ENCODE measurements around the gene HOXB6. TPM values are rescaled to one million over a fixed set of nuclear protein-coding genes. Genes with fewer than 3 reads are reported as not detected.

The HOXB6 gene
- total RNA-seq, 3 donors from 2014 or later: 41.3 to 68.8 (median 50.9) TPM

- peaks cover 36% of the 10 kb centered on the region for H3K4me1 ChIP-seq (ENCODE audit: low read depth)
- no peaks in the 10 kb centered on the region for H3K9me3 ChIP-seq
- intact Hi-C loops (cut with DNase I, micrococcal nuclease): loop anchor here in 1 of 2 donors (10.0 kb wide), 1 partner anchor 292 kb away; no protein-coding TSS in a partner anchor
- TF ChIP-seq, protein P1, sequence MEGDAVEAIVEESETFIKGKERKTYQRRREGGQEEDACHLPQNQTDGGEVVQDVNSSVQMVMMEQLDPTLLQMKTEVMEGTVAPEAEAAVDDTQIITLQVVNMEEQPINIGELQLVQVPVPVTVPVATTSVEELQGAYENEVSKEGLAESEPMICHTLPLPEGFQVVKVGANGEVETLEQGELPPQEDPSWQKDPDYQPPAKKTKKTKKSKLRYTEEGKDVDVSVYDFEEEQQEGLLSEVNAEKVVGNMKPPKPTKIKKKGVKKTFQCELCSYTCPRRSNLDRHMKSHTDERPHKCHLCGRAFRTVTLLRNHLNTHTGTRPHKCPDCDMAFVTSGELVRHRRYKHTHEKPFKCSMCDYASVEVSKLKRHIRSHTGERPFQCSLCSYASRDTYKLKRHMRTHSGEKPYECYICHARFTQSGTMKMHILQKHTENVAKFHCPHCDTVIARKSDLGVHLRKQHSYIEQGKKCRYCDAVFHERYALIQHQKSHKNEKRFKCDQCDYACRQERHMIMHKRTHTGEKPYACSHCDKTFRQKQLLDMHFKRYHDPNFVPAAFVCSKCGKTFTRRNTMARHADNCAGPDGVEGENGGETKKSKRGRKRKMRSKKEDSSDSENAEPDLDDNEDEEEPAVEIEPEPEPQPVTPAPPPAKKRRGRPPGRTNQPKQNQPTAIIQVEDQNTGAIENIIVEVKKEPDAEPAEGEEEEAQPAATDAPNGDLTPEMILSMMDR (IDR thresholded peaks at IDR 0.05): no peak
- ATAC-seq (peak; percentile 36), DNase-seq (peak; percentile 82 to 91 (median 84))
- no peaks in the 10 kb centered on the region for H3K36me3 ChIP-seq (ENCODE audit: low read depth)
- peak within 1 kb of the TSS; percentile 26 for H3K4me3 ChIP-seq
Measured at GRCh38 chr17:48626245-48627117, 21.7 kb upstream of the HOXB6 start, which contains the start of gene HOXB9. Gene HOXB9, minus strand, starts transcription at chr17:48626358. Its CDS starts 89 bp downstream, at chr17:48626269.

DNA sequence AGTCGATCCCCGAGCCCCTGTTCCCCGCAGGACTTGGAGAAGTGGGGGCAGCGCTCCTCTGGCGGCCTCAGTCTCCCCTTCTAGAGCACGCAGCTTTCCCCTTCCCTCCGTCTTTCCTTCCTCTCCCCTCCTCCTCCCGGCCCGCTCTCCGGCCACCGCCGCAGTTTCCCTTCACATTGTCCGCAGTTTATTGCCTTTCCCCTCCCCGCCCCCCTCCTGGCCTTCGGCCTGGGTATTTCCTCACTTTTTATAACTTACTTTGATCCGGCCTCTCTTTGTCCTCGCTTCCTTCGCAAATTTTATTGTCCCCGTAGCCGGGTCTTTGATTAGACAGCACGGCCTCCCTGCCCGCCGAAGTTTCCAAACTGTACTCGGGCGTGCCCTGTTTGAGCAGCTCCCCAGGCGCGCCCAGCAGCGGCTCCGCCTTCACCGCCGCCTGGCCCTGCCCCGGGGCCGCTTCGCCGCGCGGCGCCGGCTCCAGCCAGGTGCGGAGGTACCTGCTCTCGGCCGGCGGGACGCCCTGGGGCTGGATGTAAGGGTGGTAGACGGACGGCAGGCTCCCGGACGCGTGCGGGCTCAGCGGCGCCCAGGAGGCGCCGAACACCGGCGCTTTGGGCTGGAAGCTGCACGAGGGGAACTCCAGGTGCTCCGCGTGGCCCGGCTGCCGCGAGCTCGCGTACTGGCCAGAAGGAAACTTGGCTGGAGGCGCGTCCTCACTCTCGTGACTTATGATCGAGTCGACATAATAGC lies 20.9 kb upstream of the HOXB6 start:
- Histone ChIP-seq H3K36me3 (ENCODE audit: low read depth) (no peaks in the 10 kb centered on the region), H3K4me1 (ENCODE audit: low read depth) (peaks cover 38% of the 10 kb centered on the region), H3K9me3 (no peaks in the 10 kb centered on the region), H3K4me3 (peak overlapping the region; percentile 26)
- DNase-seq: peak; percentile 89 to 92 (median 90)
- intact Hi-C loops (cut with DNase I, micrococcal nuclease): loop anchor here in 1 of 2 donors (10.0 kb wide), 1 partner anchor 291 kb away; no protein-coding TSS in a partner anchor
- ATAC-seq: peak; percentile 77
- TF ChIP-seq, protein P1 (IDR thresholded peaks at IDR 0.05): no peak

DNA sequence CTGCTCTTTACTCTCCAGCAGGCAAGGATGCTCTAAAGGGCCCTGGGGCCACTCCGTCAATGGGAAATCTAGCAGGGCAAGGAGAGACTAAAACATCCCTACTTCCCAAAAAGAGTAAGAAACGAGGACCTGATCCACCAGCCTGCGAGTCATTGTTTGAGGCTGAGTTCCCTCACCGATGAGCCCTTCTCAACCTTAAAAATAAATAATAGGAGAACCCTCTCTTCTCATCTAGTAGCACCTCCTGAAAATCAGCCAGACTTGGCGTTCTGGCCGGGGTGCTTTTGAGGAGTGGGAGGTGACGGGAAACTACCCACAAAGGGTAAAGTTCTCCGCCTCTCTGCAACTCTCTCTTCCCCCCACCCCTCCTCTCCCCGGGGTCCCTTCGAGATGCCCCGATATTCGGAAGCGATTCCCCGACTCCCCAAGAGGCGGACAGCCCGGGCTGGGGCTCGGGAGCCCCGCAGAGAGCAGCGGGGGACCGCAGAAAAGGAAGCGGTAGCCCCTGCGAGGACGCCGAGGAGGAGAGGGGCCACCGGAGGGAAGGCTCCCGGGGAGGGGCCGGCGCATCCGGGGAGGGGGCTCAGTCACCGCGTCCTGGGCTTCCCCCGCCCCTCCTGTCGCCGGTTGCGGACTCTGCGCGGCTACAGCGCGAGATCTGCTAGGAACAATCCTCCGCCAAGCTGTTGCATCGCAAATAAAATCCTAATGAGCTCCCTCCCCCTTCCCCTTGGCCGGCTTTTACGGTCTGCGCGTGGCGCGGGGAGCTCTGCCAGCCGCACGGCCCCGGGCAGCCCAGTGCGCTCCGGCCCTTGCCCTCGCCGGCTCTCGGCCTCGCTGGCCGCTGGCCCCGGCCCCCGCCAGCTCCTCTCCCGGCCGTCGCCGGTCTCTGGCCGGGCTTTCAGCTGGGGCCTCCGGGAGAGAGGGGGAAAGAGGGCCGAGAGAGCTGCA lies 20.0 kb upstream of the HOXB6 start:
- ATAC-seq (peak; percentile 30), DNase-seq (peak in 2 of 3 donors; percentile 66 to 75)
- no peaks in the 10 kb centered on the region for H3K36me3 ChIP-seq (ENCODE audit: low read depth)
- peaks cover 46% of the 10 kb centered on the region for H3K4me1 ChIP-seq (ENCODE audit: low read depth)
- TF ChIP-seq, protein P1 (IDR thresholded peaks at IDR 0.05): no peak
- peak overlapping the region; percentile 26 for H3K4me3 ChIP-seq
- intact Hi-C loops (cut with DNase I, micrococcal nuclease): loop anchor here in 1 of 2 donors (10.0 kb wide), 1 partner anchor 290 kb away; no protein-coding TSS in a partner anchor
- H3K9me3 ChIP-seq: no peaks in the 10 kb centered on the region

DNA sequence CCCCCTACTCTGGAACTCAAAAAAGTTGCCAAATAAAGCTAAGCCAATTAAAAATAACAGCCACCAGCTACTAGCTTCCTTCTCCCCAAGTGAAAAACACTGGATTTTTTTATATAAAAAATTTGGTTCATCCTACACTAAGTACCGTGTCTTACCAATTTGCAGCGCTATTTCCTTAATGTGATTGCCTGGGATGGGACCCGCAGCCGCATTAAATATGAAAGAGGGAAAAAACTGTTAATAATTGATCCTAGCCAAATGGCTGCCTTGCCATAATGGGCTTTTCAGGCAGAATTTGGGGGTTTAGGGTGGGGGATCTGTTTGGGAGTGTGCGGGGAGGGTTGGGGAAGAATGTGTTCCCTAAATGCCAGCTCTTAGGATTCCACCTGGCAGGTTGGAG lies 19.3 kb upstream of the HOXB6 start:
- no peaks in the 10 kb centered on the region for H3K36me3 ChIP-seq (ENCODE audit: low read depth)
- intact Hi-C loops (cut with DNase I, micrococcal nuclease): loop anchor here in 1 of 2 donors (10.0 kb wide), 1 partner anchor 289 kb away; no protein-coding TSS in a partner anchor

More for the DNA sequence above, 19.3 kb upstream of the HOXB6 start:
- Histone ChIP-seq H3K9me3 (no peaks in the 10 kb centered on the region), H3K4me1 (ENCODE audit: low read depth) (peaks cover 45% of the 10 kb centered on the region), H3K4me3 (no peak overlapping the region)
- no peak for DNase-seq
- TF ChIP-seq, protein P1 (IDR thresholded peaks at IDR 0.05): no peak
- ATAC-seq: no peak
